HG03039 (cell line): Measurements from ENCODE around the gene NYNRIN.
"Not testable (repeated sequence)": the region's sequence is repeated elsewhere in the genome, so short reads cannot be mapped to it uniquely, and the experiment has no call there.

ENCODE experiments used
- ATAC-seq: cut with Tn5 transposase; IDR thresholded peaks from one replicate; pipeline ENCODE4 v1.9.1; 2021; ENCODE audit warnings: mild to moderate bottlenecking, moderate library complexity; ENCODE audit not compliant: unreplicated experiment

Gene NYNRIN

DNA sequence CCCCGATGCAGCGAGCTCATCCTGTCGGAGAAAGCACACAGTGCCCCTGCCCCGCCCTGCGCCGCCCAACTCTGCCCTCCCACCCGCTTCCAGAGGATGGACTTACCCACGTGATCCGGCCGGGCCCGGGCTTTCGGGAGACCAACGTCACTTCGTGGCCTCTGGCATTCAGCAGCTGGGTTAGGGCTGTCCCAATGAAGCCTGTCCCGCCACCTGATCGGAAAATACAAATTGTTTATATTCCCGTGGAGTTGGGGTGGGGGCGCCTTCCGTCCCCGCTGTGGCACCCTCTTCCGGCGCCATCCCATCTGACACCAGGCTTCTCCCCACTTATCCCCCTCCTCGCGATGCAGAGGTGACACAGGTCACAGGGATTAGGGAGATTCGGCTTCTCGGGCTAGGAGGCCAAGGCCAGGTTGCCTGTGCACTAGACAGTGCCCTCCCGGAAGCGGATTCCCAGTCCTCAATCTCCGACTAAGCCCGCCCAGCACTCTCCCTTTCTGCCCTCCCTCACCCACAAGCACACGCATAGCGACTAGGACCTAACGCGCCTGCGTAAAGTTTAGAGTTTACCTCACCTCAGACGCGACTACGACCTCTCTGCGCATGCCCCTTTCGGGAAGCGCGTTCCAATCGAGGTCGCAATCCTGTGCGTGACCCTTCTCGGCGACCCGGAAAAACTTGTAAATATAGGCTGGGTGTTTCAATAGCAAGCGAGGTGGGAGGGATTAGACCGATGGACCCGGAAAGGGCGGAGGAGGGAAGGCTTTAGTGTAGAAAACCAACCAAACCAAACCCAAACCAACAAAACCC, 43.6 kb downstream of the NYNRIN start, which contains the start of gene SDR39U1:
Gene SDR39U1 (minus strand): TSS at position 537 of the 813 bp plus-strand sequence. CDS start 7 bp downstream, at position 530.
- peak; percentile 90 for ATAC-seq

DNA sequence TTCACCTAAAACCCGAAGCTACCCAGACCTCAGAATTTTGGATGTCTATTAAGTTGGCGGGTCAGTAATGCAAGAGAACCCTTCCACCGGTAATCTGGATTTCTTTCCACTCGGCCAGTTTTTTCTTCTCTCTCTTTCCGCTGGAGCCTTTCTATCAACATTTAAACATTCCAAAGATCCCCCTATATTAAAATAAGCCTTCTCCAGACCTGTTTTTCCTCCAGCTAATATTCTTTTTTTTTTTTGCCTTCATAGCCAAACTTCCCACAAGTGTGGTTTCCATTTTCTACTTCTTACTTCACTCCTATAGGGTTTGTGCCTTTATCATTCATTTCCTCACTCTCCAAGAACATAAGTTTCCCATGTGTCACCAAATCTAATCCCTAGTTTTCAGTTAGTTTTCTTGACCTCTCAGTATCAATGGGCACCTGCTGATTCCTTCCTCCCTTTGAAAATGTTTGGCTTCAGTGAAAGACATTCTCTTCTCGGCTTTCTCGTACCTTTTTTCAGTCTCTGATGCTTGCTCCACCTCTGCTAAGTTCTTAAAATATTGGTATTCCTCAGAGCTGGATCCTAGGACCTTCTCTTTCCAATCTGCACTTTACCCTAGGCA, 44.4 kb downstream of the NYNRIN start:
- no peak for ATAC-seq

DNA sequence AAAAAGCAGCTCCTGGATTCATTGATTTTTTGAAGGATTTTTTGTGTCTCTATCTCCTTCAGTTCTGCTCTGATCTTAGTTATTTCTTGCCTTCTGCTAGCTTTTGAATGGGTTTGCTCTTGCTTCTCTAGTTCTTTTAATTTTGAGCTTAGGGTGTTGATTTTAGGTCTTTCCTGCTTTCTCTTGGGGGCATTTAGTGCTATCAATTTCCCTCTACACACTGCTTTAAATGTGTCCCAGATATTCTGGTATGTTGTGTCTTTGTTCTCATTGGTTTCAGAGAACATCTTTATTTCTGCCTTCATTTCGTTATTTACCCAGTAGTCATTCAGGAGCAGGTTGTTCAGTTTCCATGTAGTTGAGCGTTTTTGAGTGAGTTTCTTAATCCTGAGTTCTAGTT, 52.0 kb downstream of the NYNRIN start:
- not testable (repeated sequence) for ATAC-seq

DNA sequence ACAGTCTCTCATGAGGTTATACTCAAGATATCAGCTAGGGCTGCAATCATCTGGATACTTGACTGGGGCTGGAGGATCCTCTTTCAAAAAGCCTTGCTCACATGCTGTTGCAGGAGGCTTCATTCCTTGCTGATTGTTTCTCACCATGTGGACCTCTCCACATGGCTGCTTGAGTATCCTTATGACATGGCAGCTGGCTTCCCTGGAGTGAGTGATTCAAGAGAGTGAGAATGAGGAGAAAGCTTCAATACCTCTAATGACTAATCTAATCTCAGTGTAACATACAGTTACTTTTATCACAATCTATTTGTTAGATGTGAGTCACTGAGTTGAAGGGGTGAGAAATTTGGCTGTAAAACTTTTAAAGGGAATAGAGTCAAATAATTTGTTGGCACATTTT, 58.2 kb downstream of the NYNRIN start:
- no peak for ATAC-seq

DNA sequence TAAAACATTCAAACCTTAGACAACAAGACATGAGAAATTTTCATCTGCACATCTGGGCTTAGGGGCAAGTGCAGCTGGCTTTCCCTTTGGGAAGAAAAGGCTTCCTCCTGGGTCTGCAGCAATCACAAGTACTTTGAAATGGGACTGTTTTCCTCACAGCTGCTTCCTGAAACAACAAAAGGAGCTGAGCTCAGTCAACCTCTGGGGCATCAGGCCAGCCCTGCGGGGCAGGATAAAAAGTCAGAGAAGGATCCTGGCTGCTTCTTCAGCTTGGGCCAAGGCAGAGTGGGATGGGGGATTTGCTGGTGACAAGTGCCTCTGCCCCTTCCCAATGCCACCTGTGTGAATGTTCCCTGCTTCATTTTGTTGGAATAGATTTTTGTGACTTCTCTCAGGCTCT, 59.9 kb downstream of the NYNRIN start:
- no peak for ATAC-seq

DNA sequence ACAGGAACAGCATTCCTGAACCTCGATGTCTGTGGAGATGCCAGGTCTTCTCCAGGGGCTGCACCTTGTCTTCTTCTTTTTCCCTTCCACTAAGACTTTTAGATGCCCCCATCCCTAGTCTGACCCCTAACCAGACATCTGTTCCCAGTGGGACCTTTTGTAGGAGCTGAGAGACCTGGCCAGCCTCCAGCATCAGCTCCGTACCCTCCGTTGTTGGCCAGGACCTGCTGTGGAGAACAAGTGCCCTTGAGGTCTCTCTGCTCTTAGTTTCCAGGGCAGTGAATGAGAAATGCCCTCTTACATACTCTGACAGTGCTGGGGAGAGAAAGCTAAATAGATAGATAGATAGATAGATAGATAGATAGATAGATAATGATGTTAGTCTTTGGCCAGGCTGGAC, 60.5 kb downstream of the NYNRIN start:
- ATAC-seq, result no peak

DNA sequence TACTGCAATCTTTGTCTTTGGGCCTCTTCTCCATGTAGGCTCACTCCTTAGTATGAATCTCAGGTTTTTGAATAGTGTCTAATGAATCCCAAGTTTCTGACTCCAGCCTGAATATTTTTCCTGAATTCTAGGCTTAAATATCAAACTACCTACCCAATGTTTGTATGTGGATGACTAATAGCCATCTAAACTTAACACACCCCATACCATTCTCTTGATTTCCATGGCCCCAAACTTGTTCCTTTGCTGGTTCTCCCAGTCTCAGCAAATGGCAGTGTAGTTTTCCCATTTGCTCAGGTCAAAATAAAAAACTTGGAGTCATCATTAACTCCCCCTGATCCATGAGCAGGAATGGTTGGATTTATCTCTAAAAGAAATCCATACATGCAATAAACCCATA, 62.5 kb downstream of the NYNRIN start:
- ATAC-seq, result no peak

DNA sequence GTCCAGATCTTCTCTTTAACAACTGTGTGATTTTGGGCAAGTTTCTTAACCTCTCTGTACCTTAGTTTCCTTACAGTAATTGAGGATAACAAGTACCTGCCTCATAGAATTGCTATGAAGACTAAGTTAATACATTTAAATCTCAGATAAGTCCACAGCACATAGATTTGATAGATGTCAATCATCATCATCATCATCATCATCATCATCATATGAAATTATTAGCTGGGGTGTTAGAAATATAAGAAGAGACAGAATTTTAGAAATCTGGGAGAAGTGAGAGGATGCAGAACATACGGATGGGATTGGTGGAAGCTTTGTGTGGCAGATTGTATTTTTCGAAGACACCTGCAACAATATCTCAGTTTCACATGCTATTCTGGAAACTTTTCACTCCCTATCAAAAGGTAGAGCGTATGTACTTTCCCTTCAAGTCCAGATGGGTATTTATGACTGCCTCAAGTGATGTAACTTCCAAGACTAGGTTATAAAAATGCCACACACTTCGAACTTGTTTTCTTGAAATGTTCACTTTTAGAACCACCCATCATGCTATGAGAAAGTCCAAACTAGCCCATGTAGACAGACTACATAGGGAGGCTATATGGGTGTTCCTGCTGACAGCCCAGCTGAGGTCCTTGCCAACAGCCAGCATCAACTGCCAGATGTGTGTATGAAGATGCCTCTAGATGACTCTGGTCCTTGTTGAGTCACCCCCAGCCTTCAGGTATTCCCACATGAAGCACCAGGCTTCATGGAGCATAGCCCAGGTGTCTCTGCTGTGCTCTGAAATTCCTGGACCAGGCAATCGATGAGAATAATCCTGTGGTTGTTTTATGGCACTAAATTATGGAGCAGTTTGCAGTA, 64.4 kb downstream of the NYNRIN start:
- no peak for ATAC-seq

DNA sequence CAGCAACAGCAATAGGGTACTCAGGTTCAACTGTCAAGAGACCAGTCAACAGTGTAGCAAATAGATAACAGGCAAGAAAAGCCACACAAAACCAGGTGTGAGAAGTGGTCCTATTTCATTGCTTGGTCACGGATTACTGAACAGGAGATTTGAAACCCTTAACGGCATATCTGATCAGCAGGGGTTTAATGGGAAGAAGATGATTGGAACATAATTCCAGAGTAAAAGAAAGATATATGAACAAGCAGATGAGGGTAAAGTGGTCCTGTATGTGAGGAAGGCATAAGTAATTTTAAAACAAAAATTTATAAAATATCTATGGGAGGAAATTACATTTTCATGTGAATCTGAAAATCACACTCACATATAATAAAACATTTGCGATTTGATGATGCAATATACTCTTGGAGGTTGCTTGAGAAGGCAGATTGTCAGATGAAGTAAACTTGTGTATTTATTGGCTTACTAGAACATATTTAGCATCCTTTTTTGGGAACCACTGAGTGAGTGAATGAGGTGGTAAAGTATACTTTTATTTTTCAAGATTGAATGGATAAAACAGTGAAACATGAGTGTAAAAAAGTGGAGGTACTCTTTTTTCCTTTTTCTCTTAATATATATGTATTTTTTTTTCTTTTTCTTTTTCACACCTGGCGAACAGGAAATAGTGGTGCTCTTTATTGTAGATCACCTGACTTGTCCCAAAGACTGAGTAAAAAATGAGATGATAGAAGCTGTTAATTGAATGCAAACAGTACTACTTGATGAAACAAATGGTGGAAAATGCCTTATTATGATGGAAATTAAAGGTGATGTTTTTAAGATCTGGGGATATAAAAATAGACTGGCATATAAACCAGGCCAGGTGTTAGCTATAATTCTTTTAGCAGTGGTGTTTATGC, 65.3 kb downstream of the NYNRIN start:
- no peak for ATAC-seq

DNA sequence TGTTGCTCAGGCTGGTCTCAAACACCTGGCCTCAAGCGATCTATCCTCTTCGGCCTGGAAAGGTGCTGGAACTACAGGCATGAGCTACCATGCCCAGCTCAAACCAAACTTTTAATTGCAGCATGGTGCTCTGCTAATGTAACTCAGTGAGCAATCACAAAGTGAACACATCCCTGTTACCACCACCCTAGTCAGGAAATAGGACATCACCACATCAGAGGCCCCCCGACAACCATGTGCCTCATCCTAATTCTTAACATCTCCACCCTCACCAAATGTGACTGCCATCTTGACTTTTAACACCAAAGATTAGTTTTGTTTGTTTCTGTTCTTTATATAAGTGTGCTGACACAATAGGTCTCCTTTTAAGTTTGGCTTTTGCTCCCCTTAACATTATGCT, 66.6 kb downstream of the NYNRIN start:
- no peak for ATAC-seq

DNA sequence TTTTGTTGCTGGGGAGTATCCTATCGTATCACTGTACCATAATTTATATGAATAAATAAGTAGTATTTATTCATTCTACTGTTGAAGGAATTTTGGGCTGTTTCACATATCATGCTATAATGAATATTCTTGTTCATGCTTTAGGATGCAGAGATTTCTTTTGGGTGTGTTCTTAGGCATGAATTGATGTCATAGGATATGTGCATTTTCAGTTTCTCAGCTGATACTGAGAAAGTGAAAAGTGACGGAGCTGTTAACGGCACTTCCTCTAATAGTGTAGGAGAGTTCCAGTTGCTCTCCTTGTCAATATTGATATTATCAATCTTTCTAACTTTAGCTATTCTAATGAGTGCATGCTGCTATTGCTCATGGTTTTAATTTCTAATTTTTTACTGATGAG, 67.0 kb downstream of the NYNRIN start:
- no peak for ATAC-seq
